ENCODE measurements around the gene DAPK1.

The DAPK1 gene

GRCh38 chr9:87564791-87565241 lies 67.1 kb downstream of the DAPK1 start:
- in situ Hi-C loops (cut with HindIII; ENCODE audit: low sequenced_read_pairs), result no loop called here

GRCh38 chr9:87567001-87567400 lies 69.3 kb downstream of the DAPK1 start:
- in situ Hi-C loops (cut with HindIII; ENCODE audit: low sequenced_read_pairs), result no loop called here

GRCh38 chr9:87567571-87567970 lies 69.9 kb downstream of the DAPK1 start:
- in situ Hi-C loops (cut with HindIII; ENCODE audit: low sequenced_read_pairs), result no loop called here

GRCh38 chr9:87567983-87568382 lies 70.3 kb downstream of the DAPK1 start:
- in situ Hi-C loops (cut with HindIII; ENCODE audit: low sequenced_read_pairs), result no loop called here

GRCh38 chr9:87568401-87568800 lies 70.7 kb downstream of the DAPK1 start:
- in situ Hi-C loops (cut with HindIII; ENCODE audit: low sequenced_read_pairs), result no loop called here

- in situ Hi-C loops (cut with HindIII; ENCODE audit: low sequenced_read_pairs), result no loop called here
Observed at GRCh38 chr9:87569008-87569509, 71.4 kb downstream of the DAPK1 start.

GRCh38 chr9:87569518-87569917 lies 71.9 kb downstream of the DAPK1 start:
- in situ Hi-C loops (cut with HindIII; ENCODE audit: low sequenced_read_pairs), result no loop called here

- in situ Hi-C loops (cut with HindIII; ENCODE audit: low sequenced_read_pairs), result no loop called here
Observed at GRCh38 chr9:87570000-87570908, 72.6 kb downstream of the DAPK1 start.

- in situ Hi-C loops (cut with HindIII; ENCODE audit: low sequenced_read_pairs), result no loop called here
Observed at GRCh38 chr9:87572719-87573118, 75.1 kb downstream of the DAPK1 start.

- in situ Hi-C loops (cut with HindIII; ENCODE audit: low sequenced_read_pairs), result no loop called here
Observed at GRCh38 chr9:87573841-87574342, 76.2 kb downstream of the DAPK1 start.

GRCh38 chr9:87577746-87578145 lies 80.1 kb downstream of the DAPK1 start:
- in situ Hi-C loops (cut with HindIII; ENCODE audit: low sequenced_read_pairs), result no loop called here

- in situ Hi-C loops (cut with HindIII; ENCODE audit: low sequenced_read_pairs), result no loop called here
Observed at GRCh38 chr9:87578625-87579024, 81.0 kb downstream of the DAPK1 start.

- in situ Hi-C loops (cut with HindIII; ENCODE audit: low sequenced_read_pairs), result no loop called here
Observed at GRCh38 chr9:87579781-87580541, 82.3 kb downstream of the DAPK1 start.

GRCh38 chr9:87580941-87581438 lies 83.3 kb downstream of the DAPK1 start:
- in situ Hi-C loops (cut with HindIII; ENCODE audit: low sequenced_read_pairs), result no loop called here

- in situ Hi-C loops (cut with HindIII; ENCODE audit: low sequenced_read_pairs), result no loop called here
Observed at GRCh38 chr9:87581513-87581912, 83.8 kb downstream of the DAPK1 start.

- in situ Hi-C loops (cut with HindIII; ENCODE audit: low sequenced_read_pairs), result no loop called here
Observed at GRCh38 chr9:87581949-87582637, 84.4 kb downstream of the DAPK1 start.

- in situ Hi-C loops (cut with HindIII; ENCODE audit: low sequenced_read_pairs), result no loop called here
Observed at GRCh38 chr9:87584326-87584725, 86.7 kb downstream of the DAPK1 start.

GRCh38 chr9:87585123-87585855 lies 87.6 kb downstream of the DAPK1 start:
- in situ Hi-C loops (cut with HindIII; ENCODE audit: low sequenced_read_pairs), result no loop called here

GRCh38 chr9:87586731-87587355 lies 89.2 kb downstream of the DAPK1 start:
- in situ Hi-C loops (cut with HindIII; ENCODE audit: low sequenced_read_pairs), result no loop called here

- in situ Hi-C loops (cut with HindIII; ENCODE audit: low sequenced_read_pairs), result no loop called here
Observed at GRCh38 chr9:87587356-87587745, 89.7 kb downstream of the DAPK1 start.

Measured in endothelial cell of hepatic sinusoid (primary cell).